OCI-LY7 (cell line): ENCODE measurements around the gene MAP1B. TPM values are rescaled to one million over a fixed set of nuclear protein-coding genes. Genes with fewer than 3 reads are reported as not detected.

Experiments used
- BruUV-seq: library from RNA; stranded (reverse); fragments of 400-500 nt; replicated peaks from 2 replicates; lab custom pipeline; 2021; lab: Mats Ljungman, UMichigan
- CTCF ChIA-PET: fragments of 300-600 bp; sonication (Branson Sonifier 250); formaldehyde crosslinking; loops from one replicate; lab custom pipeline; 2022; ENCODE audit warnings: antibody characterized with exemption; ENCODE audit not compliant: unreplicated experiment; lab: Charles Lee
- POLR2A ChIA-PET: fragments of 300-600 bp; sonication (Branson Sonifier 250); formaldehyde crosslinking; loops from one replicate; lab custom pipeline; 2022; ENCODE audit warnings: antibody characterized with exemption; lab: Charles Lee
- DNase-seq: peaks from one replicate; pipeline ENCODE4 v3.0.0-alpha.2; 2015; ENCODE audit warnings: low spot score
- H2AFZ ChIP-seq: fragments of 200-600 bp; sonication (generic), shearing (Covaris generic); 2 replicates; pipeline ENCODE4 v1.6.1; 2014; ENCODE audit warnings: mild to moderate bottlenecking, antibody characterized with exemption, low read length, moderate library complexity
- H3K27ac ChIP-seq: fragments of 200-600 bp; sonication (generic); 2 replicates; pipeline ENCODE4 v1.5.1; 2014; ENCODE audit warnings: mixed run types, low read depth, mild to moderate bottlenecking, moderate library complexity, low read length, inconsistent platforms; ENCODE audit not compliant: poor library complexity, severe bottlenecking
- H3K36me3 ChIP-seq: fragments of 200-600 bp; sonication (generic); 2 replicates; pipeline ENCODE4 v1.6.1; 2014; ENCODE audit warnings: mild to moderate bottlenecking, antibody characterized with exemption, low read length, moderate library complexity, mixed read lengths; ENCODE audit not compliant: insufficient read depth
- H3K4me1 ChIP-seq: fragments of 200-600 bp; sonication (generic); 2 replicates; pipeline ENCODE4 v1.5.1; 2014; ENCODE audit warnings: mild to moderate bottlenecking, low read length; ENCODE audit not compliant: insufficient read depth, poor library complexity, severe bottlenecking
- H3K4me2 ChIP-seq: fragments of 200-600 bp; sonication (generic); 2 replicates; pipeline ENCODE4 v1.6.1; 2014; ENCODE audit warnings: mild to moderate bottlenecking, low read length
- H3K4me3 ChIP-seq: fragments of 200-600 bp; sonication (generic); 2 replicates; pipeline ENCODE4 v1.5.1; 2014; ENCODE audit warnings: mild to moderate bottlenecking, low read depth, low read length; ENCODE audit not compliant: poor library complexity, severe bottlenecking
- H3K79me2 ChIP-seq: fragments of 200-600 bp; sonication (generic); 2 replicates; pipeline ENCODE4 v1.6.1; 2016; ENCODE audit warnings: low read depth, mild to moderate bottlenecking, low read length, moderate library complexity, mixed read lengths; ENCODE audit not compliant: insufficient read depth
- H3K9me2 ChIP-seq: fragments of 200-600 bp; sonication (generic); 2 replicates; pipeline ENCODE4 v1.6.1; 2016; ENCODE audit warnings: mild to moderate bottlenecking, low read length, mixed read lengths; ENCODE audit not compliant: insufficient read depth
- H3K9me3 ChIP-seq: fragments of 200-600 bp; sonication (generic); 2 replicates; pipeline ENCODE4 v1.6.1; 2014; ENCODE audit warnings: mild to moderate bottlenecking, mixed run types, low read length, mixed read lengths
- H4K20me1 ChIP-seq: fragments of 200-600 bp; sonication (generic); 2 replicates; pipeline ENCODE4 v1.6.1; 2014; ENCODE audit warnings: mild to moderate bottlenecking, antibody characterized with exemption, low read length, moderate library complexity, mixed read lengths; ENCODE audit not compliant: insufficient read depth
- CTCF ChIP-seq: fragments of 200-600 bp; sonication (generic); conservative IDR thresholded peaks from 2 replicates; pipeline ENCODE4 v1.5.1; 2014; ENCODE audit warnings: mild to moderate bottlenecking, antibody characterized with exemption, low read length, moderate library complexity, mixed read lengths
- EZH2phosphoT487 ChIP-seq: fragments of 200-600 bp; sonication (generic); IDR thresholded peaks from 2 replicates; pipeline ENCODE4 v1.6.1; 2018; ENCODE audit warnings: low read depth, borderline replicate concordance, mild to moderate bottlenecking, mixed run types, antibody characterized with exemption, low read length, moderate library complexity, mixed read lengths
- intact Hi-C: fragments of 100-400 bp; cut with micrococcal nuclease; formaldehyde crosslinking; loops from one replicate; pipeline ENCODE4 v1.10.0; 2022; ENCODE audit not compliant: unreplicated experiment
- total RNA-seq, 2 experiments: library from RNA; depleted of rRNA in 1 of 2; stranded (reverse); fragments of >200 nt in 1 of 2; shearing (Covaris generic) in 1 of 2; gene quantifications; 2 replicates each; pipeline ENCODE4 v1.2.3, GENCODE V29; 2014 to 2022

The MAP1B gene
- total RNA-seq, 2 experiments from 2014 or later = not detected

GRCh38 chr5:72183101-72183520, 75.8 kb downstream of the MAP1B start:
- H3K9me3 ChIP-seq = no peaks in the 10 kb centered on the region
- DNase-seq = no peak
- CTCF ChIA-PET = no interaction called here
- intact Hi-C loops = no loop called here
- no peak overlapping the region for H3K4me3 ChIP-seq
- no TSS peak for BruUV-seq
- no peak overlapping the region for H3K27ac ChIP-seq
- H3K9me2 ChIP-seq = no peaks in the 10 kb centered on the region
- no peaks in the 10 kb centered on the region for H3K4me1 ChIP-seq
- no peaks in the 10 kb centered on the region for H4K20me1 ChIP-seq
- POLR2A ChIA-PET = interaction anchor here (0.5 kb wide), 1 partner anchor 770 kb away, joined by 4 read pairs; no protein-coding TSS in a partner anchor
- no peak overlapping the region for H2AFZ ChIP-seq
- H3K4me2 ChIP-seq = no peak overlapping the region
- no peaks in the 10 kb centered on the region for H3K36me3 ChIP-seq
- TF ChIP-seq EZH2phosphoT487 = no peak
- TF ChIP-seq CTCF = no peak
- no peaks in the 10 kb centered on the region for H3K79me2 ChIP-seq

- no peak overlapping the region for H3K4me2 ChIP-seq
- H3K36me3 ChIP-seq = no peaks in the 10 kb centered on the region
- intact Hi-C loops = no loop called here
- H3K4me1 ChIP-seq = no peaks in the 10 kb centered on the region
- ChIA-PET CTCF (no interaction called here), POLR2A (no interaction called here)
- no peak for DNase-seq
- H3K79me2 ChIP-seq = no peaks in the 10 kb centered on the region
- no peaks in the 10 kb centered on the region for H4K20me1 ChIP-seq
- H2AFZ ChIP-seq = no peak overlapping the region
- H3K4me3 ChIP-seq = no peak overlapping the region
- no peaks in the 10 kb centered on the region for H3K9me3 ChIP-seq
- no TSS peak for BruUV-seq
- no peak overlapping the region for H3K27ac ChIP-seq
- TF ChIP-seq EZH2phosphoT487 (no peak), CTCF (no peak)
- H3K9me2 ChIP-seq = no peaks in the 10 kb centered on the region
Observed at GRCh38 chr5:72184408-72184807, 77.1 kb downstream of the MAP1B start.

- no peak overlapping the region for H3K4me2 ChIP-seq
- no peaks in the 10 kb centered on the region for H4K20me1 ChIP-seq
- no peaks in the 10 kb centered on the region for H3K79me2 ChIP-seq
- POLR2A ChIA-PET = no interaction called here
- H3K9me2 ChIP-seq = no peaks in the 10 kb centered on the region
- CTCF ChIA-PET = interaction anchor here (0.6 kb wide), 1 partner anchor 51 kb away, joined by 3 read pairs; no protein-coding TSS in a partner anchor
- H3K4me3 ChIP-seq = no peak overlapping the region
- H3K9me3 ChIP-seq = no peaks in the 10 kb centered on the region
- H2AFZ ChIP-seq = no peak overlapping the region
- TF ChIP-seq EZH2phosphoT487 (no peak), CTCF (no peak)
- no peak for DNase-seq
- H3K4me1 ChIP-seq = no peaks in the 10 kb centered on the region
- BruUV-seq = no TSS peak
- no peaks in the 10 kb centered on the region for H3K36me3 ChIP-seq
- intact Hi-C loops = no loop called here
- H3K27ac ChIP-seq = no peak overlapping the region
Observed at GRCh38 chr5:72185496-72186329, 78.4 kb downstream of the MAP1B start.
